Renal pelvis (tissue), 4 donors: ENCODE data around the gene BRD8. TPM values are rescaled to one million over a fixed set of nuclear protein-coding genes. Genes with fewer than 3 reads are reported as not detected.
"Not testable (repeated sequence)": the region's sequence is repeated elsewhere in the genome, so short reads cannot be mapped to it uniquely, and the experiment has no call there.

Experiments
- DNase-seq: peaks from one replicate; pipeline ENCODE4 v3.0.0-alpha.2; 2013
- polyA plus RNA-seq, 3 donors: library from polyadenylated mRNA; unstranded; fragments of 120-200 nt; gene quantifications; one replicate each; pipeline ENCODE4 v1.2.1, GENCODE V29; 2013; ENCODE audit not compliant: insufficient read length in 3 of 3

The BRD8 gene
- polyA plus RNA-seq, 3 donors, result 113 to 197 (median 169) TPM

- peak; percentile 38 for DNase-seq
Measured at GRCh38 chr5:138177941-138178515, 402 bp downstream of the BRD8 start.

GRCh38 chr5:138170299-138170698, 8.1 kb downstream of the BRD8 start:
- no peak for DNase-seq

- no peak for DNase-seq
Measured at GRCh38 chr5:138169124-138169523, 9.3 kb downstream of the BRD8 start.

DNA sequence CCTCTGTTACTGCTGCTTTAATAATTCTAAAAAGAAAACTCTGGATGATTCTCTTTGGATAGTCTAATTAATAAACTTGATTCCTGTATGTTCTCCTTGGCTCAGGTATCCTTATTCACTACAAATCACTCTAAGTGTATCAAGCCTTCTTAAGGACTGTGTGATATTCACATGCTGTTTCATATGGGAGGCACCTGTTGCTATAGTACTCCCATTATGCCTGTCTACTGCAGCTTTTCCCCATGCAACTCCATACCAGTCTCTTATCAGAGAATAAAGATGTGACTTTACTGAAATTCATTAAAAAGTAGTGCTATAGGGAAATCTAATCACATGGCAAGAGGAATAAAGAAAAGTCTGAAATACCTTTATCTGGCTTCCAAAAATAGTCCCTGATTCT, 14.7 kb downstream of the BRD8 start:
- DNase-seq, result no peak

DNA sequence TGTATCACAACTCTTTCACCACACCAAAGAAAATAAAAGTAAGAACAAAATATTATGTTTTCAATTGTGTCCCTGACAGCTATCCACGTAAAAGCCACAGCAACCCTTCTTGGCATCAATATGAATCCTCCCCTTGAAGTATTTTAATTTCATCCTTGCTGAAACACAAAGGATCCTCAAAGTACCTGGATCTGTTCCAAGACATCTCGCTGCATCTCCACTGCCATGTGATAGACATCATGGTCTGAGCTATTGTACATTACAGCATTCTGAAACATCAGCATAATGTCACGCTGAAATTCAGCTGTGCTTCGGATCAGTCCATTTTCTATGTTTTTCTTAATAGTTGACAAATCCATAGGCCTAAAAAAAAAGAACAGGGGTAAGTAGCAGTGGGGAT, 17.7 kb downstream of the BRD8 start:
- no peak for DNase-seq

DNA sequence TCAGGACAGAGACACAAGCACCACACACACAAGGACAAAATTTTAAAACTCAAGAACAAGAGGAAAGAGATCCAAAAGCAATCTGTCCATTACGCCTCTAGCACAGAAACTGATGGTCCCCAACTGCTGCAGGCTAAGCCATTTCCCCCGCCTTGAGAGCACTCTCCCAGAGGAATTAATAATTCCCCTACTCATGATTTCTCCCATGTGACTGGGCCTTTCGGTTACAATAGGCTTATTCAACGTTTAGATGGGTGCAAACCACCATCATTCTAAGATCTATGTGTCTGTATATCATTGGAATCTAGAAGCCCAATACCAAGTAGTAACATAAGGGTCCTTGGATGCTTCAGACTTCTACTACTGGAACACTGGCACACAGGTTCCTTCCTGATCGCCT, 18.8 kb downstream of the BRD8 start:
- DNase-seq, result no peak

DNA sequence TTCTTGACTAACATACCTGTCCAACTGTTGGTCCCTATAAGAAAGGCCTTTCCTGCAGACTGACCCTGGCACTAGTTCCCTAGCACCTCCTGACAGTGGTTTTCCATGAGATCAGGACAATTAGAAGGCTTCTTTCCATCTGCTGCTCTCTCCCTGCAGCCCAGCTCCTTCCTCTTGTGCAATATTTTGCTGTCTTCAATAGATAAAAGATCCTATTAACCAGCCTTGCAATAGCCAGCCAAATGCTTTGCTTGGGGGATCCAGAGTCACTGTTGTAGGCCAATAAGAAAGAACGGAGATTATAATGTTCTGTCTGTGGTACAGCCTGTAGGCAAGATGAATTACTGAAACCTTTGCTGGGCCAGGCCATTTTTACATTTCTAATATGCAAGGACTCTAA, 20.8 kb downstream of the BRD8 start:
- DNase-seq, result no peak

DNA sequence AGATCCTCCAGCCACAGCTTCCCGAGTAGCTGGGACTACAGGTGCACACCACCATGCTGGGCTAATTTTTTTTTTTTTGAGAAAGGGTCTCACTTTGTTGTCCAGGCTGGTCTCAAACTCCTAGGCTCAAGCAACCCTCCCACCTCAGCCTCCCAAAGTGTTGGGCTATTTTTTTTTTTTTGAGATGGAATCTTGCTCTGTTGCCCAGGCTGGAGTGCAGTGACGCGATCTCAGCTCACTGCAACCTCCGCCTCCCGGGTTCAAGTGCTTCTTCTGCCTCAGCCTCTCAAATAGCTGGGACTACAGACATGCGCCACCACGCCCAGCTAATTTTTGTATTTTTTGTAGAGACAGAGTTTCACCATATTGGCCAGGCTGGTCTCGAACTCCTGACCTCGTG, 22.5 kb downstream of the BRD8 start:
- not testable (repeated sequence) for DNase-seq

DNA sequence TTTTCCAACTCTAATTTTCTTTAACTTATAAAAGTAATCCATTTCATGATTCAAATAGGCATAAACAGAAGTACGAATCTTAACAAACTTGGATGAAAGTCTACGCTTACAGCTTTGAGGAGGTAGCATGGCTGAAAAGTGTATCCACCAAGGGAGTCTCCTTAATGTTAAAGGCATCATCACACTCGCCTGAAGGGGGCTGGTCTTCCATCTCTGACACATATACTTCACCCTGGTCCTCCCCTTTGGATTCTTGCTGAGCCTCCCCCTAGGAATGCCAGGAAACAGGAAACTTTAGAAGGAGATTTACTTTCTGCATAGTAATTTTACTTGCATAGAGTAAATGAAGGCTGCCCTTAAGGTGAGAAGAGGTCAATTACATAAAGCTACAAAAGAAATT, 28.9 kb downstream of the BRD8 start:
- peak; percentile 12 for DNase-seq

DNA sequence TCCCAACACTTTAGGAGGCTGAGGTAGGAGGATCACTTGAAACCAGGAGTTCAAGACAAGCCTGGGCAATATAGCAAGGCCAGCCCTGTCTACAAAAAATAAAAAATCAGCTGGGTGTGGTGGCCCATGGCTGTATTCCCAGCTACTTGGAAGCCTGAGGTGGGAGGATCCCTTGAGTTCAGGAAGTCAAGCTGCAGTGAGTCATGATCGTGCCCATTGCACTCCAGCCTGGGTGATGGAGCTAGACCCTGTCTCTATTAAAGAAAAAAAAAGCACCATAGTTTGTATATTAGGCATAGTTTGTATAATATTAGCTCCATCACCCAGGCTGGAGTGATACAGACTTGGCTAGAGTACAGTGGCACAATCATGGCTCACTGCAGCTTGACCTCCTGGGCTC, 29.6 kb downstream of the BRD8 start:
- no peak for DNase-seq

DNA sequence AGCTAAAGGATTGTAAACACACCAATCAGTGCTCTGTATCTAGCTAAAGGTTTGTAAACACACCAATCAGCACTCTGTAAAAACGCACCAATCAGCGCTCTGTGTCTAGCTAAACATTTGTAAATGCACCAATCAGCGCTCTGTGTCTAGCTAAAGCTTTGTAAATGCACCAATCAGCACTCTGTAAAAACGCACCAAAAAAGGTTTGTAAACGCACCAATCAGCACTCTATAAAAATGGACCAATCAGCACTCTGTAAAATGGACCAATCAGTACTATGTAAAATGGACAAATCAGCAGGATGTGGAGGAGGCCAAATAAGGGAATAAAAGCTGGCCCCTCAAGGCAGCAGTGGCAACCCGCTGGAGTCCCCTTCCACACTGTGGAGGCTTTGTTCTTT, 34.9 kb downstream of the BRD8 start:
- not testable (repeated sequence) for DNase-seq

DNA sequence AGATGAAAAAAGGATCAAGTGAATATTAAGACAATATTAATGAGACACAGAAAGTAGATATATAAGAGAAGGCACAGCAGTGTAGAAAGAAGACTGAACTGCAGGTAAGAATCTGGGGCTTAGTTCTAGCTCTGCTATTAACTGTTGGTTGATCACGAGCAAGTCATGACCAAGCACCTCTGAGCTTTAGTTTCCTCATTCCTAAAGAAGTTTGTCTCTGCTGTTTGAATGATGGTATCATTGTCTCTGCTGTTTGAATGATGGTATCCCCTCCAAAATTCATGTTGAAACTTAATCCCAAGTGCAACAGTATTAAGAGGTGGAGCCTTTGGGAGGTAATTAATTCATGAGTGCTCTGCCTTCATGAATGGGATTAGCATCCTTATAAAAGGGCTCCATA, 36.7 kb downstream of the BRD8 start:
- DNase-seq, result no peak

GRCh38 chr5:138140268-138140667, 38.2 kb downstream of the BRD8 start:
- no peak for DNase-seq

DNA sequence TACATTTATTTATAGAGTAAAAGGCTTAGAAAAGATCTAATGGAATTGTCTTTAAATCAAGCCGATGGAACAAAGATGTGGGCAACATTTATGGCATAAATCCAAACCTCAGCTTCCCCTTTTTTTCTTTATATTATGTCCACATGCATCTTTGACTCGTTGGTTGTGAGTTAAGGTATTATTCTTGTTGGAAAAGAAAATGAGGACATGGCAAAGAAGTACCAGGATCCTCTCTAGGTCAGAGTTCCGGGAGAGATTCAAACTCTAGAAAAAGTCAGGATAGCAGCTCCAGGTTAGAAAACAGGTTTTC, 38.7 kb downstream of the BRD8 start:
- no peak for DNase-seq

GRCh38 chr5:138138949-138139780, 39.3 kb downstream of the BRD8 start, which contains the start of gene NME5:
Gene NME5 (minus strand): TSS chr5:138139428. CDS start chr5:138138780, 648 bp downstream.
- DNase-seq, result peak; percentile 84

DNA sequence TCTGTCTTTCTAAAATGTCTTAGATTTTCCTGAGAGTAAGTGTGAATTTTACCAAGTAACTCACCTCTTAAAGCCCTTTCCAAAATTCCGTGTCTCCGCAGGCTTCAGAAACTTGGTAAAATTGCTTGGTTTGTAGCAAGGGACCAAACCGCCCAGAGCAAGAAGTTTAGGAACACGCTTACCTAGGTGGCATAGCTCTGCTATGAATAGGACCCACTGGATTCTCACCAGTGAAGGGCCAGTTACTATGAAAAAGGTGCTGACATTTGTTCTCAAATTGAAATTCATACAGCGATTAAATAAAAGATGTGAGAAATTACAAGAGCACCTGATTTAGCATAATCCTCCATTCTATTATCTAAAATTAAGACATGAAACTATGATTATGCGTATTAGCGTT, 45.9 kb downstream of the BRD8 start:
- no peak for DNase-seq

GRCh38 chr5:138129347-138129746, 49.1 kb downstream of the BRD8 start:
- no peak for DNase-seq

DNA sequence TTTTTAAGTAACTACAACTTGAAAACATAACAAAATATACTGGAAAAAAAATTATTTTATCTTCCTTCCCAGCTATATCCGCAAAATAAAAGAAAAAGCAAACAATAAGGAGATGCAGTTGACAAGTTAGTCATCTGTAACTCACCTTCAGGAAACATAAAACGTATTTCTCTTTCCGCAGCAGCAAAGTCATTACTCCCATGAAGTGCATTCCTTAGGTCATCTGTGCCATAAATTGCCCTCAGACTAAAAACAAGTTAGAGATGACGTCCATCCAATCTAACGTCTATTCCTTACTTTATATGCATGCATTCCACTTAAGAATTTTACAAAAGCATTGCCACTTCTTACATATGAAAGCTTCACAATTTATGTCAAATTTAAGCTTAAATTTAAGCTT, 50.1 kb downstream of the BRD8 start:
- DNase-seq, result peak; percentile 17

DNA sequence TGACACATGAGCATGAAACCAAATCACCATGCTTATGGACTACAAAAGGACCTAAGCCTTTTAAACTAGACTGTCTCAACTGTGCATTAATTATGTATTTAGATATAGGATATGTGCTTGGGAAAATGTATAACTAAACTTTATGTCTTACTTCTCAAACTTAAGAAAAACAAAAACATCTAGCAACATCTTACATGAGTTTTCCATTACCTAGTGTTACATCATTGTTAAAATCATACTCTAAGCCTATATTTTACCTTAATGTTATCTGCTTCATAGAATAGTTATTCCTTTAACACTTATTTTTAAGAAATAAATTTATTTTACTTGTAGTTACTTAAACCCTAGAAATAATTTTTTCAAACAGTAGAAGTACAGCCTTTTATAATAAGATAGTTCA, 63.2 kb downstream of the BRD8 start:
- no peak for DNase-seq

- DNase-seq, result no peak
Measured at GRCh38 chr5:138111937-138112336, 66.5 kb downstream of the BRD8 start.

DNA sequence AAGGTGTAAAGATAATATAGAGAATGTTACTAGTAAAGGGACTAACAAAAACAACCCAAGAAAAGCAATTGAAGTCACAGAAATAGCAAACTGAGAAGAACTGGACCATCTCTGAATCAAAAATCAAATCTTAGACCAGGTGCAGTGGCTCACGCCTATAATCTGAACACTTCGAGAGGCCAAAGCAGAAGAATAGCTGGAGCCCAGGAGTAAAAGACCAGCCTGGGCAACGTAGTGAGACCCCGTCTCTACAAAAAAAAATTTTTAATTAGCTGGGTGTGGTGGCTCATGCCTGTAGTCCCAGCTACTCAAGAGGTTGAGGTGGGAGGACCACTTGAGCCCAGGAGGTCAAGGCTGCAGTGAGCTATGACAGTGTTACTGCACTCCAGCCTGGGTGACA, 67.2 kb downstream of the BRD8 start:
- no peak for DNase-seq

GRCh38 chr5:138110266-138110963, 68.0 kb downstream of the BRD8 start:
- no peak for DNase-seq
